Breast epithelium (tissue), 3 donors: ENCODE results near the gene ARF3.

Experiments used
- POLR2A ChIP-seq: fragments of 450-650 bp; IDR thresholded peaks from one replicate; pipeline ENCODE4 v1.6.1; 2016; ENCODE audit warnings: antibody characterized with exemption, mild to moderate bottlenecking, moderate library complexity
- POLR2AphosphoS5 ChIP-seq, 3 donors: sonication (generic); formaldehyde crosslinking; IDR thresholded peaks; one replicate each; pipeline ENCODE4 v1.6.1; 2017; ENCODE audit warnings: antibody characterized with exemption in 3 of 3
- TF ChIP-seq, protein P1 (sequence below), 3 donors: fragments of 450-650 bp; IDR thresholded peaks; one replicate each; pipeline ENCODE4 v1.5.1; 2016 to 2017; ENCODE audit warnings: antibody characterized with exemption in 3 of 3, mild to moderate bottlenecking in 3 of 3, moderate library complexity in 3 of 3

- TF ChIP-seq POLR2A (no peak), POLR2AphosphoS5 (IDR thresholded peaks at IDR 0.05) (no peak)
- TF ChIP-seq, protein P1, sequence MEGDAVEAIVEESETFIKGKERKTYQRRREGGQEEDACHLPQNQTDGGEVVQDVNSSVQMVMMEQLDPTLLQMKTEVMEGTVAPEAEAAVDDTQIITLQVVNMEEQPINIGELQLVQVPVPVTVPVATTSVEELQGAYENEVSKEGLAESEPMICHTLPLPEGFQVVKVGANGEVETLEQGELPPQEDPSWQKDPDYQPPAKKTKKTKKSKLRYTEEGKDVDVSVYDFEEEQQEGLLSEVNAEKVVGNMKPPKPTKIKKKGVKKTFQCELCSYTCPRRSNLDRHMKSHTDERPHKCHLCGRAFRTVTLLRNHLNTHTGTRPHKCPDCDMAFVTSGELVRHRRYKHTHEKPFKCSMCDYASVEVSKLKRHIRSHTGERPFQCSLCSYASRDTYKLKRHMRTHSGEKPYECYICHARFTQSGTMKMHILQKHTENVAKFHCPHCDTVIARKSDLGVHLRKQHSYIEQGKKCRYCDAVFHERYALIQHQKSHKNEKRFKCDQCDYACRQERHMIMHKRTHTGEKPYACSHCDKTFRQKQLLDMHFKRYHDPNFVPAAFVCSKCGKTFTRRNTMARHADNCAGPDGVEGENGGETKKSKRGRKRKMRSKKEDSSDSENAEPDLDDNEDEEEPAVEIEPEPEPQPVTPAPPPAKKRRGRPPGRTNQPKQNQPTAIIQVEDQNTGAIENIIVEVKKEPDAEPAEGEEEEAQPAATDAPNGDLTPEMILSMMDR (IDR thresholded peaks at IDR 0.05) = no peak
Observed at GRCh38 chr12:48932878-48933277, 24.4 kb downstream of the ARF3 start.
